22Rv1 (cell line): ENCODE results near the gene EYA2.

Experiments
- CTCF ChIP-seq: fragments of 450-650 bp; IDR thresholded peaks from 2 replicates; pipeline ENCODE4 v1.5.1; 2017; ENCODE audit warnings: mild to moderate bottlenecking
- ZFX ChIP-seq: fragments of 450-650 bp; IDR thresholded peaks from 2 replicates; pipeline ENCODE4 v1.6.1; 2017; ENCODE audit warnings: antibody characterized with exemption, borderline replicate concordance

- no peak for TF ChIP-seq CTCF
- TF ChIP-seq ZFX: no peak
These were observed 105.3 kb downstream of the EYA2 start for GRCh38 chr20:46999801-47000465.
